GM23338 (cell line): Measurements from ENCODE around the gene CCNG1.

Source experiments
- EZH2 ChIP-seq: fragments of 200-600 bp; sonication (generic); IDR thresholded peaks from one replicate; pipeline ENCODE4 v1.8.0; 2017; ENCODE audit warnings: antibody characterized with exemption, mild to moderate bottlenecking, low read depth; ENCODE audit not compliant: unreplicated experiment
- JUNB ChIP-seq: IDR thresholded peaks from one replicate; pipeline ENCODE4 v1.6.1; 2016; ENCODE audit warnings: antibody characterized with exemption; ENCODE audit not compliant: unreplicated experiment
- POLR2AphosphoS5 ChIP-seq: IDR thresholded peaks from 2 replicates; pipeline ENCODE4 v1.6.1; 2016; ENCODE audit warnings: antibody characterized with exemption, low read depth
- STAT1 ChIP-seq: IDR thresholded peaks from one replicate; pipeline ENCODE4 v1.6.1; 2016; ENCODE audit warnings: antibody characterized with exemption; ENCODE audit not compliant: unreplicated experiment
- TF ChIP-seq, protein P1 (sequence below), 2 experiments: fragments of 200-600 bp in 1 of 2; sonication (generic) in 1 of 2; conservative IDR thresholded peaks; 2 replicates each; pipeline versions ENCODE4 v1.5.1 to v1.6.1; 2016 to 2017; ENCODE audit warnings: antibody characterized with exemption in 2 of 2, low read depth in 2 of 2, mild to moderate bottlenecking in 2 of 2, moderate library complexity in 1 of 2
- TF ChIP-seq, protein P2 (sequence below): IDR thresholded peaks from one replicate; pipeline ENCODE4 v1.6.1; 2018; ENCODE audit warnings: antibody characterized with exemption; ENCODE audit not compliant: unreplicated experiment
- TF ChIP-seq, protein P3 (sequence below): fragments of 250-450 bp; sonication (Bioruptor Pico); IDR thresholded peaks from 2 replicates; pipeline ENCODE4 v1.5.0; 2020; ENCODE audit warnings: mild to moderate bottlenecking, moderate library complexity
- TF ChIP-seq, protein P4 (sequence below): IDR thresholded peaks from 2 replicates; pipeline ENCODE4 v1.6.1; 2016; ENCODE audit warnings: antibody characterized with exemption

DNA sequence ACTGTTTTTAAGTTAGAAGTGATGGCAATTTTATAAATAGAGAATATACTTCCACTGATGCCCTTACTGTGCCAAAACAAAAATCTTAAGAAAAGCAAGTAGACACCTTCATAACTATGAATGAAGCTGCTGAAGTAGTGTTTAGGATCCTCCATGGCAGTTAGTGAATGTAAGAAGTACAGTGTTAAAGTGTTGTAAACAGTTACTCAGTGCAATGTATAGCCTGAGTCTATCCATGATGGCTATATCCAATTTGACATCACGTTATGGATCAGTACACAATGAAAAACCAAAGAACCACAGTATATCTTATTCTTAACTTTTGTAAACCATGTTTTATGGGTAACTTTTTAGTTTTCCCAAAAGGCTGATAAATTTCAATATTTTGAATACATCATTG is 7.1 kb downstream of the CCNG1 start:
- TF ChIP-seq, protein P1, sequence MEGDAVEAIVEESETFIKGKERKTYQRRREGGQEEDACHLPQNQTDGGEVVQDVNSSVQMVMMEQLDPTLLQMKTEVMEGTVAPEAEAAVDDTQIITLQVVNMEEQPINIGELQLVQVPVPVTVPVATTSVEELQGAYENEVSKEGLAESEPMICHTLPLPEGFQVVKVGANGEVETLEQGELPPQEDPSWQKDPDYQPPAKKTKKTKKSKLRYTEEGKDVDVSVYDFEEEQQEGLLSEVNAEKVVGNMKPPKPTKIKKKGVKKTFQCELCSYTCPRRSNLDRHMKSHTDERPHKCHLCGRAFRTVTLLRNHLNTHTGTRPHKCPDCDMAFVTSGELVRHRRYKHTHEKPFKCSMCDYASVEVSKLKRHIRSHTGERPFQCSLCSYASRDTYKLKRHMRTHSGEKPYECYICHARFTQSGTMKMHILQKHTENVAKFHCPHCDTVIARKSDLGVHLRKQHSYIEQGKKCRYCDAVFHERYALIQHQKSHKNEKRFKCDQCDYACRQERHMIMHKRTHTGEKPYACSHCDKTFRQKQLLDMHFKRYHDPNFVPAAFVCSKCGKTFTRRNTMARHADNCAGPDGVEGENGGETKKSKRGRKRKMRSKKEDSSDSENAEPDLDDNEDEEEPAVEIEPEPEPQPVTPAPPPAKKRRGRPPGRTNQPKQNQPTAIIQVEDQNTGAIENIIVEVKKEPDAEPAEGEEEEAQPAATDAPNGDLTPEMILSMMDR (conservative IDR thresholded peaks at IDR 0.05; ENCODE audit: low read depth in 2 of 2) = no peak
- TF ChIP-seq, protein P2, sequence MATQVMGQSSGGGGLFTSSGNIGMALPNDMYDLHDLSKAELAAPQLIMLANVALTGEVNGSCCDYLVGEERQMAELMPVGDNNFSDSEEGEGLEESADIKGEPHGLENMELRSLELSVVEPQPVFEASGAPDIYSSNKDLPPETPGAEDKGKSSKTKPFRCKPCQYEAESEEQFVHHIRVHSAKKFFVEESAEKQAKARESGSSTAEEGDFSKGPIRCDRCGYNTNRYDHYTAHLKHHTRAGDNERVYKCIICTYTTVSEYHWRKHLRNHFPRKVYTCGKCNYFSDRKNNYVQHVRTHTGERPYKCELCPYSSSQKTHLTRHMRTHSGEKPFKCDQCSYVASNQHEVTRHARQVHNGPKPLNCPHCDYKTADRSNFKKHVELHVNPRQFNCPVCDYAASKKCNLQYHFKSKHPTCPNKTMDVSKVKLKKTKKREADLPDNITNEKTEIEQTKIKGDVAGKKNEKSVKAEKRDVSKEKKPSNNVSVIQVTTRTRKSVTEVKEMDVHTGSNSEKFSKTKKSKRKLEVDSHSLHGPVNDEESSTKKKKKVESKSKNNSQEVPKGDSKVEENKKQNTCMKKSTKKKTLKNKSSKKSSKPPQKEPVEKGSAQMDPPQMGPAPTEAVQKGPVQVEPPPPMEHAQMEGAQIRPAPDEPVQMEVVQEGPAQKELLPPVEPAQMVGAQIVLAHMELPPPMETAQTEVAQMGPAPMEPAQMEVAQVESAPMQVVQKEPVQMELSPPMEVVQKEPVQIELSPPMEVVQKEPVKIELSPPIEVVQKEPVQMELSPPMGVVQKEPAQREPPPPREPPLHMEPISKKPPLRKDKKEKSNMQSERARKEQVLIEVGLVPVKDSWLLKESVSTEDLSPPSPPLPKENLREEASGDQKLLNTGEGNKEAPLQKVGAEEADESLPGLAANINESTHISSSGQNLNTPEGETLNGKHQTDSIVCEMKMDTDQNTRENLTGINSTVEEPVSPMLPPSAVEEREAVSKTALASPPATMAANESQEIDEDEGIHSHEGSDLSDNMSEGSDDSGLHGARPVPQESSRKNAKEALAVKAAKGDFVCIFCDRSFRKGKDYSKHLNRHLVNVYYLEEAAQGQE = no peak
- TF ChIP-seq JUNB (no peak), STAT1 (no peak), POLR2AphosphoS5 (no peak), EZH2 (no peak)
- TF ChIP-seq, protein P3, sequence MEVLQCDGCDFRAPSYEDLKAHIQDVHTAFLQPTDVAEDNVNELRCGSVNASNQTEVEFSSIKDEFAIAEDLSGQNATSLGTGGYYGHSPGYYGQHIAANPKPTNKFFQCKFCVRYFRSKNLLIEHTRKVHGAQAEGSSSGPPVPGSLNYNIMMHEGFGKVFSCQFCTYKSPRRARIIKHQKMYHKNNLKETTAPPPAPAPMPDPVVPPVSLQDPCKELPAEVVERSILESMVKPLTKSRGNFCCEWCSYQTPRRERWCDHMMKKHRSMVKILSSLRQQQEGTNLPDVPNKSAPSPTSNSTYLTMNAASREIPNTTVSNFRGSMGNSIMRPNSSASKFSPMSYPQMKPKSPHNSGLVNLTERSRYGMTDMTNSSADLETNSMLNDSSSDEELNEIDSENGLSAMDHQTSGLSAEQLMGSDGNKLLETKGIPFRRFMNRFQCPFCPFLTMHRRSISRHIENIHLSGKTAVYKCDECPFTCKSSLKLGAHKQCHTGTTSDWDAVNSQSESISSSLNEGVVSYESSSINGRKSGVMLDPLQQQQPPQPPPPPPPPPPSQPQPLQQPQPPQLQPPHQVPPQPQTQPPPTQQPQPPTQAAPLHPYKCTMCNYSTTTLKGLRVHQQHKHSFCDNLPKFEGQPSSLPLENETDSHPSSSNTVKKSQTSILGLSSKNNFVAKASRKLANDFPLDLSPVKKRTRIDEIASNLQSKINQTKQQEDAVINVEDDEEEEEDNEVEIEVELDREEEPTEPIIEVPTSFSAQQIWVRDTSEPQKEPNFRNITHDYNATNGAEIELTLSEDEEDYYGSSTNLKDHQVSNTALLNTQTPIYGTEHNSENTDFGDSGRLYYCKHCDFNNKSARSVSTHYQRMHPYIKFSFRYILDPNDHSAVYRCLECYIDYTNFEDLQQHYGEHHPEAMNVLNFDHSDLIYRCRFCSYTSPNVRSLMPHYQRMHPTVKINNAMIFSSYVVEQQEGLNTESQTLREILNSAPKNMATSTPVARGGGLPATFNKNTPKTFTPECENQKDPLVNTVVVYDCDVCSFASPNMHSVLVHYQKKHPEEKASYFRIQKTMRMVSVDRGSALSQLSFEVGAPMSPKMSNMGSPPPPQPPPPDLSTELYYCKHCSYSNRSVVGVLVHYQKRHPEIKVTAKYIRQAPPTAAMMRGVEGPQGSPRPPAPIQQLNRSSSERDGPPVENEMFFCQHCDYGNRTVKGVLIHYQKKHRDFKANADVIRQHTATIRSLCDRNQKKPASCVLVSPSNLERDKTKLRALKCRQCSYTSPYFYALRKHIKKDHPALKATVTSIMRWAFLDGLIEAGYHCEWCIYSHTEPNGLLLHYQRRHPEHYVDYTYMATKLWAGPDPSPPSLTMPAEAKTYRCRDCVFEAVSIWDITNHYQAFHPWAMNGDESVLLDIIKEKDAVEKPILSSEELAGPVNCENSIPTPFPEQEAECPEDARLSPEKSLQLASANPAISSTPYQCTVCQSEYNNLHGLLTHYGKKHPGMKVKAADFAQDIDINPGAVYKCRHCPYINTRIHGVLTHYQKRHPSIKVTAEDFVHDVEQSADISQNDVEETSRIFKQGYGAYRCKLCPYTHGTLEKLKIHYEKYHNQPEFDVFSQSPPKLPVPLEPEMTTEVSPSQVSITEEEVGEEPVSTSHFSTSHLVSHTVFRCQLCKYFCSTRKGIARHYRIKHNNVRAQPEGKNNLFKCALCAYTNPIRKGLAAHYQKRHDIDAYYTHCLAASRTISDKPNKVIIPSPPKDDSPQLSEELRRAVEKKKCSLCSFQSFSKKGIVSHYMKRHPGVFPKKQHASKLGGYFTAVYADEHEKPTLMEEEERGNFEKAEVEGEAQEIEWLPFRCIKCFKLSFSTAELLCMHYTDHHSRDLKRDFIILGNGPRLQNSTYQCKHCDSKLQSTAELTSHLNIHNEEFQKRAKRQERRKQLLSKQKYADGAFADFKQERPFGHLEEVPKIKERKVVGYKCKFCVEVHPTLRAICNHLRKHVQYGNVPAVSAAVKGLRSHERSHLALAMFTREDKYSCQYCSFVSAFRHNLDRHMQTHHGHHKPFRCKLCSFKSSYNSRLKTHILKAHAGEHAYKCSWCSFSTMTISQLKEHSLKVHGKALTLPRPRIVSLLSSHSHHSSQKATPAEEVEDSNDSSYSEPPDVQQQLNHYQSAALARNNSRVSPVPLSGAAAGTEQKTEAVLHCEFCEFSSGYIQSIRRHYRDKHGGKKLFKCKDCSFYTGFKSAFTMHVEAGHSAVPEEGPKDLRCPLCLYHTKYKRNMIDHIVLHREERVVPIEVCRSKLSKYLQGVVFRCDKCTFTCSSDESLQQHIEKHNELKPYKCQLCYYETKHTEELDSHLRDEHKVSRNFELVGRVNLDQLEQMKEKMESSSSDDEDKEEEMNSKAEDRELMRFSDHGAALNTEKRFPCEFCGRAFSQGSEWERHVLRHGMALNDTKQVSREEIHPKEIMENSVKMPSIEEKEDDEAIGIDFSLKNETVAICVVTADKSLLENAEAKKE (CRISPR knock-in tag) = no peak
- TF ChIP-seq, protein P4, sequence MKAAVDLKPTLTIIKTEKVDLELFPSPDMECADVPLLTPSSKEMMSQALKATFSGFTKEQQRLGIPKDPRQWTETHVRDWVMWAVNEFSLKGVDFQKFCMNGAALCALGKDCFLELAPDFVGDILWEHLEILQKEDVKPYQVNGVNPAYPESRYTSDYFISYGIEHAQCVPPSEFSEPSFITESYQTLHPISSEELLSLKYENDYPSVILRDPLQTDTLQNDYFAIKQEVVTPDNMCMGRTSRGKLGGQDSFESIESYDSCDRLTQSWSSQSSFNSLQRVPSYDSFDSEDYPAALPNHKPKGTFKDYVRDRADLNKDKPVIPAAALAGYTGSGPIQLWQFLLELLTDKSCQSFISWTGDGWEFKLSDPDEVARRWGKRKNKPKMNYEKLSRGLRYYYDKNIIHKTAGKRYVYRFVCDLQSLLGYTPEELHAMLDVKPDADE = no peak
